VCaP (cell line): ENCODE measurements around the gene SLC4A2.
A peak's percentile ranks its signal among the peaks of the same experiment; 100 is the strongest.

Experiments used
- H3K27ac ChIP-seq: fragments of 450-650 bp; 2 replicates; pipeline ENCODE4 v1.5.1; 2017
- TF ChIP-seq, protein P1 (sequence below): fragments of 450-650 bp; conservative IDR thresholded peaks from 2 replicates; pipeline ENCODE4 v1.5.1; 2017; ENCODE audit warnings: mild to moderate bottlenecking, moderate library complexity

Gene SLC4A2

GRCh38 chr7:151017953-151018420, 41.4 kb upstream of the SLC4A2 start:
- TF ChIP-seq, protein P1, sequence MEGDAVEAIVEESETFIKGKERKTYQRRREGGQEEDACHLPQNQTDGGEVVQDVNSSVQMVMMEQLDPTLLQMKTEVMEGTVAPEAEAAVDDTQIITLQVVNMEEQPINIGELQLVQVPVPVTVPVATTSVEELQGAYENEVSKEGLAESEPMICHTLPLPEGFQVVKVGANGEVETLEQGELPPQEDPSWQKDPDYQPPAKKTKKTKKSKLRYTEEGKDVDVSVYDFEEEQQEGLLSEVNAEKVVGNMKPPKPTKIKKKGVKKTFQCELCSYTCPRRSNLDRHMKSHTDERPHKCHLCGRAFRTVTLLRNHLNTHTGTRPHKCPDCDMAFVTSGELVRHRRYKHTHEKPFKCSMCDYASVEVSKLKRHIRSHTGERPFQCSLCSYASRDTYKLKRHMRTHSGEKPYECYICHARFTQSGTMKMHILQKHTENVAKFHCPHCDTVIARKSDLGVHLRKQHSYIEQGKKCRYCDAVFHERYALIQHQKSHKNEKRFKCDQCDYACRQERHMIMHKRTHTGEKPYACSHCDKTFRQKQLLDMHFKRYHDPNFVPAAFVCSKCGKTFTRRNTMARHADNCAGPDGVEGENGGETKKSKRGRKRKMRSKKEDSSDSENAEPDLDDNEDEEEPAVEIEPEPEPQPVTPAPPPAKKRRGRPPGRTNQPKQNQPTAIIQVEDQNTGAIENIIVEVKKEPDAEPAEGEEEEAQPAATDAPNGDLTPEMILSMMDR, result peak; percentile 95
- H3K27ac ChIP-seq, result peak overlapping the region; percentile 59; the same call in 1 of the 2 replicates

DNA sequence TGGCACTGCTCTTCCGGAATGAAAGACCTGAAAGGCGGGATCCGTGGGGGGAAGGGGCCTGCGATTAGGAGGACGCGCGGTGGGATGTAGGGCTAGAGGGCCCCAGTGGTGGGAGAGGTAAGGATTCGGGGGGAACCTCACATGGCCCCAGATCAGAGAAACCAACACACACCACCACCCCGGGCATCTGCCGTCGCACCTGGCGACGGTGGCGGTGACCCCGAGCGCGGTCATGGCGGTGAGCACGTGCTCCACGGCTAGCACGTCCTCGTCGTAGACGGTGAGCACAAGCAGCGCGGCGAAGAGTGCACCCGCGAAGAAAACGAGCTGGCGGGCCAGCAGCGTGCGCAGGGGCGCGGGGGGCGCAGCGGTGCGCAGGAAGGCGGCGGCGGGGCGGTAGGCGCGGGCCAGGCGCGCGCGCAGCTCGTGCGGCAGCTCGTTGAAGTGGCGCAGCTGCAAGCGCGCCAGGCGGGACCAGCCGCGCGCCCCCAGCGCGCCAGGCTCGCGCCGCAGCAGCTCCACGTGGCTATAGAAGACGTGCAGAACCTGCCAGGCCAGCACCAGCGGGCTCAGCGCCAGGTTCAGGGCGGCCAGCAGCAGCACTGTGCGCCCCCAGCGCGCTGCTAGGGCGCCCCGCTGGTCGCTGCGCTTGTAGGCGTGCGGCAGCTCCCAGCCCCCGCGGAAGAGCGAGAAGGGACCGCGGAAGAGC, 40.8 kb upstream of the SLC4A2 start:
- TF ChIP-seq, protein P1, result peak; percentile 60
- peak overlapping the region; percentile 59 for H3K27ac ChIP-seq

DNA sequence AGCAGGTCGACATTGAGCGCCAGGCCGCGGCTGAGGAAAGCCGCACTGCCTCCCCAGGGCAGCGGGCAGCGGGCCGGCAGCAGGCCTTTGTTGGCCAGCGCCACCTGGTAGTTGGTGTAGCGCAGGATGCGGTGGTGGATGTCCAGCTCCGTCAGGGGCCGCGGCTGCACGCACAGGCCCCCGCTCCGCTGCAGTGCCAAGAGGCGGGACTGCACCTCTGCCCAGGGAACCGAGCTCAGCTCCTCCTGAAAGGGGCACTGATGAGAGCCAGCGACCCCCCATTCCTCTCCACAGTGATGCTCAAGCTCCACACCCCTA, 40.3 kb upstream of the SLC4A2 start:
- TF ChIP-seq, protein P1, result no peak
- H3K27ac ChIP-seq, result peak overlapping the region; percentile 59

DNA sequence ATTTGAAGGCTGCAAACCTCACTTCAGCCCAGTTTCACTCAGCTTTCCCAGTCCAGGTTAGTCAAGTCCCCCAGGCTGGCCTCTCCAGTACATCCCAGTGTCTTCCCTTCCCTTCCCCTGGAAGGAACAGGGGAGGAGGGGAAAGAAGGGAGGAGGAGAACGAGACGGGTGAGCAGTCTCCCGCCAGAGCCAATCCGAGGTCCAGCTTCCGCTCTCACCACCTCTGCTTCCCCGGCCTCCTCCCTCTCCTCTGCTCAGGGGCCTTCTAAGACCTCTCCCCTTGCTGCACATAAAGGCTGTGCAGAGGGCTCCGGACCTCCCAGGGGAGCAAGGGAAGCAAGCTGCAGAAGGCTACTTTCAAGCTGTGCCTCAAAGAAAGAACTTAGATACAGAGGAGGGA, 39.2 kb upstream of the SLC4A2 start:
- TF ChIP-seq, protein P1, result no peak
- no peak overlapping the region for H3K27ac ChIP-seq

GRCh38 chr7:151023232-151023631, 36.2 kb upstream of the SLC4A2 start:
- TF ChIP-seq, protein P1, result no peak

DNA sequence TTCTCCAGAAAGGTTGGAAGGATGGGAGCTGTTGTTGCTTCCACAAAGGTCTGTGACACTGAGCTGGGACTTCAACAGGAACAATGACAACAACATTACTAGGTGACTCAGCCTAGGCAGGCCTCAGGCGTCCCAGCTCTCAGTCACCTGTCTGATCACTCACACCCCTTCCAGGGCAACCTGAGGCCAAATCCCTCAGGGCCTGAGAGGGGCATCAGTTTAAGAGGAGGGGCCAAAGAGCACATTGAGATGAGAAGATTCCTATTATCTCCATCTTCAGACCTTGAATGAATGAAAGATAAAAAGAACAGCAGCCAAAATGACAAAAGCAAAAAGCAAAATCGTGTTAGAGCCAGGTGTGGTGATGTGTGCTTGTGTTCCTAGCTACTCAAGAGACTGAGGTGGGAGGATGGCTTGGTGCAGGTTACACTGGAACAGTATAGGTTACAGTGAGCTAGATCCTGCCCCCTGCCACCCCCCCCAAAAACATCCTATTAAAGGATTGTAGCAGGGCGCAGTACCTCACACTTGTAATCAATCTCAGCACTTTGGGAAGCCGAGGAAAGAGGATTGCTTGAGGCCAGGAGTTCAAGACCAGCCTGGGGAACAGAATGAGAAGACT, 34.8 kb upstream of the SLC4A2 start, which contains the start of gene ATG9B:
Gene ATG9B, minus strand, starts transcription at position 60 of the 622 bp plus-strand sequence. CDS start 71 bp downstream, outside the sequence.
- TF ChIP-seq, protein P1, result no peak
- no peak within 1 kb of the TSS for H3K27ac ChIP-seq

More at GRCh38 chr7:151023232-151023631, 36.2 kb upstream of the SLC4A2 start:
- H3K27ac ChIP-seq, result no peak overlapping the region

GRCh38 chr7:151025924-151026671, 33.3 kb upstream of the SLC4A2 start:
- H3K27ac ChIP-seq, result no peak overlapping the region
- TF ChIP-seq, protein P1, result no peak

DNA sequence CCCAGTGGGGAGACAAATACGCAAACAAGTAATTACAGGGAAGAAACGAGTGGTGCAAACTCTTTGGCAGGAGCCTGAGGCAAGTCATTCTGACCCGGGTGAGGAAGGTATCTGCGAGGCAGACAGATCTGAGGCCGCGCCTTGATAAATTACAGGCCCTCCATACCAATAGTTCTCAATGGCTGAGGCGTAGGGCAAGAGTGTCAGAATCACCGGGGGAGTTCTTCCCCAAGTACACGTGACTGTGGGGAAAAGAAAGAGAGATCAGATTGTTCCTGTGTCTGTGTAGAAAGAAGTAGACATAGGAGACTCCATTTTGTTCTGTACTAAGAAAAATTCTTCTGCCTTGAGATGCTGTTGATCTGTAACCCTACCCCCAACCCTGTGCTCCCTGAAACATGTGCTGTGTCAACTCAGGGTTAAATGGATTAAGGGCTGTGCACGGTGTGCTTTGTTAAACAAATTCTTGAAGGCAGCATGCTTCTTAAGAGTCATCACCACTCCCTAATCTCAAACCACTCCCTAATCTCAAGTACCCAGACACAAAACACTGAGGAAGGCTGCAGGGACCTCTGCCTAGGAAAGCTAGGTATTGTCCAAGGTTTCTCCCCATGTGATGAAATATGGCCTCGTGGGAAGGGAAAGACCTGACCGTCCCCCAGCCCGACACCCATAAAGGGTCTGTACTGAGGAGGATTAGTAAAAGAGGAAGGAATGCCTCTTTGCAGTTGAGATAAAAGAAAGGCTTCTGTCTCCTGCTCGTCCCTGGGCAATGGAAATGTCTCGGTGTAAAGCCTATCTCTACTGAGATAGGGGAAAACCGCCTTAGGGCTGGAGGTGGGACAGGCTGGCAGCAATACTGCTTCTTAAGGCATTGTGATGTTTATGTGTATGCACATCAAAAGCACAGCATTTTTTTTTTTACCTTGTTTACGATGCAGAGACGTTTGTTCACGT, 32.3 kb upstream of the SLC4A2 start:
- H3K27ac ChIP-seq, result peak overlapping the region; percentile 80

DNA sequence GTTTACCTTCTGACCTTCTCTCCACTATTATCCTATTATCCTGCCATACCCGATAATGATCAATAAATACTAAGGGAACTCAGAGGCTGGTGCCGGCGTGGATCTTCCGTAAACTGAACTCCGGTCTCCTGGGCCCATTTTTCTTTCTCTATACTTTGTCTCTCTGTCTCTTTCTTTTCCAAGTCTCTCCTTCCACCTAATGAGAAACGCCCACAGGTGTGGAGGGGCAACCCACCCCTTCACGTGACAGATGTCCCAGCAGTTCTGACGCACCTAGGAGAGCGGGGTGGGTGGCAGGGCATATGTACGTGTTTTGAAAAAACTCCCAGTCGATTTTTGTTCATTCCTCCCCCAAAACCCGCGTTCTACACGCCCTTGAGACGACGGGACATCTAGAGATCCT, 31.7 kb upstream of the SLC4A2 start:
- H3K27ac ChIP-seq, result peak overlapping the region; percentile 80
